Kidney glomerular epithelial cell (primary cell): ENCODE results near the gene NGFR.
"Not testable (repeated sequence)": the region's sequence is repeated elsewhere in the genome, so short reads cannot be mapped to it uniquely, and the experiment has no call there.

Experiments used
- DNase-seq: peaks from one replicate; lab custom pipeline; 2025; lab: John Stamatoyannopoulos, UW

The NGFR gene

GRCh38 chr17:49496183-49496866 lies 1.2 kb downstream of the NGFR start:
- DNase-seq, result no peak

DNA sequence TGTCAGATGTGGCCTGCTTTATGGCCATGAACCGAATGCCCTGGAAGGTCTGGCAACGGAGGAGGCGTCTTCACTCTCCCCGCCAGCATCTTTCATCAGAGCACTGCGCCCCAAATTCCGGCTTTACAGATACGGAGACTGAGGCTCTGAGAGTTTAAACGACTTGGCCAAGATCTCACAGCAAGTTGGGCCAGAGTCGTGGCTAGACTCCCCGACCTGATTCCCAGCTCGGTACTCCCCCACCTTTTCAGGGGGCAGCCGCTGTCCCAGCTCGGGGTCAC lies 1.7 kb downstream of the NGFR start:
- no peak for DNase-seq

- no peak for DNase-seq
These were observed 2.3 kb downstream of the NGFR start for GRCh38 chr17:49497148-49498028.

DNA sequence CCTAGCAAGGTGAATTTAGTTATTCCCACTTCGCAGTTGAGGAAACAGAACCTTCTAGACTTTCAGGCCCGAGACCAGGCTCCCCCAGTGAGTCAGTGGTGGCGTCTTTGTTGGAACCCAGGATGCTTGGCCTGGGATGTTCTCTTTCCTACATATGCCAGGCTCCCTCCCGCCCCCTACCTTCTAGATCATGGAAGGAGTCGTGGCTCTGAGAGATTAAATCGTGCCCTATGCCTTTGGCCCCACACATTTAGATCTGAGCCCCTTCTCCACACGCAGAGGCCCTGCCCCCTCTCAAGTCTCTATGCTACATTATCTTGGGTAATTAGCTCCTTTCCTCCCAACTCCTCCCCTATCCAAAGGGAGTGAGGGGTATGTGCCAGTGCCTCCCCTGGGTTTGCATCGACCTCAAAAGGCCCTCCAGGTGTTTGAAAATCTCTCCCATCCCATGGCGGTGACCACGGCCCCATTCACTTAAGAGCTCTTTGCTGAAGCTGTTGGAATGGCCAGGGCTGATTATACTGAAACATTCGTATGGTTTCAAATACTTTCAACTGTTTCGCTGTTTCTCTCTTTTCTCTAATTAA lies 3.0 kb downstream of the NGFR start:
- DNase-seq, result no peak

- no peak for DNase-seq
These were observed 6.4 kb downstream of the NGFR start for GRCh38 chr17:49501496-49501895.

DNA sequence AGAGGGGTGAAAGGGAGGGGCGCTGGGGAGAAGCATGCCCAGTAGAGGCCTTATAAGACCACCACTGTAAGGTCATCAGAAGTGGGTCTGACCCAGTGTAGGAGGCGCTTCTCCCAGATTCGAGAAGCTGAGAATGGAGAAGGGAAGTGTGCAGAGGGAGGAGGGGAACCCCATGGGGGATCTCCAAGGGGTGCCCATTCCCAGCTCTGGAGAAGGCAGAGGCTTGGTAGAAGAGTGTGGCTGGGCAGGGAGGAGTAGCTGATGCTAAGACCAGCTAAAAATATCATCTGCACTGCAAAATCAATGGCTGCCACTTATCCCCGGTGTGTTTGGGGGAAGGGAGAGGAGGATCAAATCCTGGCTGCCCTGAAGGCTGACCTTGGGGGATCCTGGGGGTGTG lies 7.2 kb downstream of the NGFR start:
- DNase-seq, result no peak

DNA sequence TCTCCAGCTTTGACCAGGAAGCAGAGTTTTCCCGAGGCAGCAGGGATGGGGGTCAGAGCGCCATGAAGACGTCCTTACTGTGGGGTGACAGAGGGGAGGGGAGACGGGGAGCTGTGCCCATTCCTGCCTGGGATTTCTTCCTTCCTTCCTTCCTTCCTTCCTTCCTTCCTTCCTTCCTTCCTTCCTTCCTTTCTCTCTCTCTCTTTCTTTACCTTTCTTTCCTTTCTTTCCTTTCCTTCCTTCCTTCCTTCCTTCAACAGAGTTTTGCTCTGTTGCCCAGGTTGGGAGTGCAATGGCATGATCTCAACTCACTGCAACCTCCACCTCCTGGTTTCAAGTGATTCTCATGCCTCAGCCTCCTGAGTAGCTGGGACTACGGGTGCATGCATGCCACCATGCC lies 7.6 kb downstream of the NGFR start:
- not testable (repeated sequence) for DNase-seq

DNA sequence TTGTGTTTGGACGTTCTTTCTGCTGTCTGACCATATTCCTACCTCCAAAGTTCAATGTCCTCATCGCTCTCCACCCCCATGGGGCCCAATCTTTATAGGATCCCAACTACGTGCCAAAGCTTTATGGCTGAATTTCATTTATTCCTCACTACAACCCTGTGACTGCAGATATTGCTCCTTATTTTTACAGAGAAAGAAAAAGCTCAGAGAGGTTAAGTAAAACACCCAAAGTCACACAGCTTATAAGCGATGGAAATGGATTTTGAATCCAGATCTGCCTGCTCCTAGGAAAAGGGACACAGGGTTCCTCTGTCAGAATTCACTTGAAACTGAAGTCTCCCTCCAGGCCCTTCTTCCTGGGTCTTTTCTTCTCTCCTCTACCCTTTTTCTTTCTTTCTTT lies 9.3 kb downstream of the NGFR start:
- no peak for DNase-seq

DNA sequence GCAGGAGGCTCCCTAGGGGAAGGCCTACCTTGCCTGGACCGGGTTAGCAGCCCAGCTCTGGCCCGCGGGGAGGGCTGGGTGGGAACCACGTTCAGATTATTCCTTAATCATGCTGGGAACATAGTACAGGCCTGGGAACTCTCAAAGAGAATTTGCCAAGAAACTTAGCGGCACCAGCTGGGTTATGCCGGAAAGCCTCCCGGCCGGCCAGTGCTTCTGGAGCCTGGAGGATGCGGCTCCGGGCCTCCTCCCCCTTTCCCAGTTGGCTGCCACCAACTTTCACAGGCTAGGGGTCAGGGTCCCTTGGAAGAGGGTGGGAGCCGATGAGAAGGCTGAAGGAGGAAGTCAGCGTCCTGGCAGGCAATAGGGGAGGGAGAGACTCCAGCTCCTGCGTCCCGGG lies 10.8 kb downstream of the NGFR start:
- DNase-seq, result no peak

GRCh38 chr17:49506282-49506681 lies 11.2 kb downstream of the NGFR start:
- no peak for DNase-seq

DNA sequence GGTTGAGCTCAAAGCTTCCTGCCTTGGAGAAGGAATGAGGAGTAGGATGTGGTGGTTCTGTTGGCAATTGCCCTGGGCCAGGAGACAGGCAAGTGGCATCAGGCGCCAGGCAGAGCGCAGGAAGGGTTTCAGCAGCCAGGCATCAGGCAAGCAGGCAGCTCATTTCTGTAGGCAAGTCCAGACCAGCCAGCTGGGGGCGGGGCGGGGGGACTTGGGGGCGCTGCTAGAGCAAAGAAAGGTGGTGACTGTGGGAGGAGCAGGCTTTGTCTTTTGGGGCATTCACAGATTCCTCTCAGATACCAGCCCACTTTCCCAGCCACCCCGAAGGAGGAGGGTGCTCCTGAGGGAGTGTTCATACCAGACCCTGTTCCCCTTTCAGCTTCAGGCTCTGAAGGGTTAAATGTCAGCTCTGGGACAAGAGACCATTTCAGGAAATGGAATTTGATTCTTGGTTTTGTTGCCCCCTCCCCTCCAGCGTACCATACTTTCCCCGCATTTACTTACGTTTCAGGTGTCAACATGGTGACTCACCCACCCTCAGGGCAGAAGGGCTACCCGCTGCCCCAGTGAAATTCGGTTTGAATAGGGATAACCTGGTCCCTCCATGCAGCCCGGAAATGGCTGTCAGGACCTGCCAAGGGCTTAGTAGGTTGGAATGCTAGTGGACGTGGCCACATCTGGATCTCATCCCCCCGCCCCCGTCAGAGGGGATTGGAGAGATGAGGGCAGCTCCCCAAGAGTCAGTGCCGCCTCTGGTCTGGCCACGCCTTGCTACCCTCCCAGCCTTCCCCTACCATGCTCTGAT lies 13.2 kb downstream of the NGFR start:
- no peak for DNase-seq

DNA sequence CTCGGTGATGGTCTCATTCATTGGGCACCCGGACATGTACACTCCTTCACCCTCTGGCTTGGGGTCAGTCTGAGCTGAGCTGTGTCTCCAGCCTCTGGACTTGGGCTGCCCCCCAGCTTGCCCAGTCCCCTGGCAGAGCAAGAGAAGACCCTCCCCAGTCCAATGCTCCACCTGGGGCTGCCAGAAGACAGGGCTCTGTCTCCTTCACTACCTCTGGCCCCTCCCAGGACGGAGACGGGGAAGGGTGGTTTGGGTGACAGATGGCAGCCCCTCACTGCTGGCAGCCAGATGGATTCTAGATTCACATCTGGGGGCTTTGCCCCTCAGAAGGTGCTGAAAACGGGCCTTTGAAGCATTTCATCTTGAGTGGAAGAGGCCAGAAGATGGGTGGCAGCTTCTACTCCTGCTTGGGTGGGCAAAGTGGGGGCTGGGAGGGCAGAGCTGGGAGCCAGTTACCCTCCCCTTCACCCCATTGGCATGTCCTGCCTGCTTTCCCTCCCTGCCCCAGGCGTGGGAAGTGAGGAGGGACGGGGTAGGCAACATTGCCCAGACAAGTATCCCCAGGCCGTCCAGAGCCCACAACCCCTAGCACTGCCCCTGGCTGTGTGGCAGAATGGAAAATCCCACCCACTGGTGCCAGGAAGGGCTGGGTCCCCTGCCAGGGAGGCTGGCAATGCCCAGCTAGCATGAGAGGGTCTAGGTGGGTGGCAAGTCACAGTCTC lies 13.9 kb downstream of the NGFR start:
- DNase-seq, result no peak

DNA sequence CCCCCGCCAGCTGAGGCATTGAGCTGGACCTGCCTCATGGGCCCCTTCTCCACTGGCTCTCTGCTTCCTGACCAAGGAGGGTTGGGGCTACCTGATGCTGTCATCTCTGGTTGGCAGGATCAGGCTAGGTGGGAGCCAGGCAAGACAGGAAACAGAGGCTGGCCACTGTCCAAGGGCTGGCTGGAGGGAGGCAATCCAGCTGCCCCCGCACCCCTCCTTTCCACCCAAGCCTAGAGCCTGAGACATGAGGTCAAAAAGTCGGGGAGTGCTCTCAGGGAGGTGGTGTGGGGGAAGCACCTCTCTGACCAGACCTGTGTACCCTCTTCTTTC lies 14.5 kb downstream of the NGFR start:
- DNase-seq, result no peak

DNA sequence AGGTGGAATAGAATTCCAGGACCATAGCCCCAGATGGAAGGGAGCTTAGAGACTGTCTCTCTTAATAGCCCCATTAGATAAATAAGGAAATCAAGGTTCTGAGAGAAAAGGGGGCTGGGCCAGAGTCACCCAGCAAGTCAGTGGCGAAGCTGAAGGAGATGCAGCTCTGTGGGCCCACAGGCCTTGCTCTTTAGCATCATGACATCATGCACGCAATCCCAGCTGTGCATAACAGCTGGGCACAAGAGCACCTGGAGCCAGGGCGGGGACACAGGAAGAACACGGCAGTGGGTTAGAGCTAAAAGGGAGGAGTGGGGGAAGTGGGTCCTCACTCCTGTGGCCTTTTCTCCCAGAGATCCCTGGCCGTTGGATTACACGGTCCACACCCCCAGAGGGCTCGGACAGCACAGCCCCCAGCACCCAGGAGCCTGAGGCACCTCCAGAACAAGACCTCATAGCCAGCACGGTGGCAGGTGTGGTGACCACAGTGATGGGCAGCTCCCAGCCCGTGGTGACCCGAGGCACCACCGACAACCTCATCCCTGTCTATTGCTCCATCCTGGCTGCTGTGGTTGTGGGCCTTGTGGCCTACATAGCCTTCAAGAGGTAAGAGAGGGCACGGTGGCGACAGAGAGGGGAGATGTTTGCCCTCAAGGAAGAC lies 15.1 kb downstream of the NGFR start:
- DNase-seq, result no peak

- DNase-seq, result no peak
These were observed 15.6 kb downstream of the NGFR start for GRCh38 chr17:49510720-49511110.

- DNase-seq, result no peak
These were observed 16.7 kb downstream of the NGFR start for GRCh38 chr17:49511810-49512209.

DNA sequence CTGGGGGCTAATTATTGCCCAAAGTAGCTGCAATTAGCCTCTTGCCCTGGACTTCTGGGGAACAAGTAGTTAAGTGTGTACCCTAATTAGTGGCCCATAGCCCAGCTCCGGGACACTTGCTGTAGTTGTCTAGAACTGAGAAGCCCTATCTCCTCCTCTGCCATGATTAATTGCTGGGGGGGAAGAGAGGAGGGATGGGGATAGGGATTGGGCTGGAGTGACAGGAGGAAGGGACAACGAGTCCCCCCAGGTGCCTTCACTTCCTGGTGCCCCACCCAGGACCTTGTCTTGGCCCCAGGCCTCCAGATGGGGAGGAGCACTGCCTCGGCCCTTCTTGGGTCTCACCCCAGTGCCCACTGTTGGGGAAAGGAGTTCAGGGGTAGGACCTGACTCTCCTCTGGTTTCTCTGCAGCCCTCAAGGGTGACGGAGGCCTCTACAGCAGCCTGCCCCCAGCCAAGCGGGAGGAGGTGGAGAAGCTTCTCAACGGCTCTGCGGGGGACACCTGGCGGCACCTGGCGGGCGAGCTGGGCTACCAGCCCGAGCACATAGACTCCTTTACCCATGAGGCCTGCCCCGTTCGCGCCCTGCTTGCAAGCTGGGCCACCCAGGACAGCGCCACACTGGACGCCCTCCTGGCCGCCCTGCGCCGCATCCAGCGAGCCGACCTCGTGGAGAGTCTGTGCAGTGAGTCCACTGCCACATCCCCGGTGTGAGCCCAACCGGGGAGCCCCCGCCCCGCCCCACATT lies 17.4 kb downstream of the NGFR start:
- DNase-seq, result no peak

DNA sequence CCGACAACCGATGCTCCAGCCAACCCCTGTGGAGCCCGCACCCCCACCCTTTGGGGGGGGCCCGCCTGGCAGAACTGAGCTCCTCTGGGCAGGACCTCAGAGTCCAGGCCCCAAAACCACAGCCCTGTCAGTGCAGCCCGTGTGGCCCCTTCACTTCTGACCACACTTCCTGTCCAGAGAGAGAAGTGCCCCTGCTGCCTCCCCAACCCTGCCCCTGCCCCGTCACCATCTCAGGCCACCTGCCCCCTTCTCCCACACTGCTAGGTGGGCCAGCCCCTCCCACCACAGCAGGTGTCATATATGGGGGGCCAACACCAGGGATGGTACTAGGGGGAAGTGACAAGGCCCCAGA lies 17.9 kb downstream of the NGFR start:
- DNase-seq, result no peak

GRCh38 chr17:49513641-49514040 lies 18.5 kb downstream of the NGFR start:
- no peak for DNase-seq

GRCh38 chr17:49514071-49514721 lies 19.1 kb downstream of the NGFR start:
- DNase-seq, result no peak
